K562 (cell line): ENCODE results near the gene FANCG. TPM values are rescaled to one million over a fixed set of nuclear protein-coding genes. Genes with fewer than 3 reads are reported as not detected.

Experiments used
- ARNT ChIP-seq, 2 experiments: fragments of 450-650 bp; IDR thresholded peaks; 2 replicates each; pipeline ENCODE4 v1.6.1; 2016; ENCODE audit warnings: mild to moderate bottlenecking in 1 of 2
- CC2D1A ChIP-seq: fragments of 450-650 bp; IDR thresholded peaks from 2 replicates; pipeline ENCODE4 v1.6.1; 2017; ENCODE audit warnings: mild to moderate bottlenecking
- CCNT2 ChIP-seq: IDR thresholded peaks from 2 replicates; pipeline ENCODE4 v1.6.1; 2011; ENCODE audit warnings: borderline replicate concordance, low read depth, mild to moderate bottlenecking, moderate library complexity, mixed read lengths, low read length; ENCODE audit not compliant: insufficient read length; ENCODE audit errors: extremely low read depth
- CREB1 ChIP-seq, 2 experiments: sonication (generic) in 1 of 2; formaldehyde crosslinking in 1 of 2; IDR thresholded peaks; 2 replicates each; pipeline versions ENCODE4 v1.6.1 to v1.8.0; 2012 to 2022; ENCODE audit warnings: inconsistent platforms in 1 of 2, mild to moderate bottlenecking in 1 of 2, missing genetic modification reagents in 1 of 2, moderate library complexity in 1 of 2
- MEIS2 ChIP-seq: fragments of 450-650 bp; IDR thresholded peaks from 2 replicates; pipeline ENCODE4 v1.6.1; 2014; ENCODE audit warnings: mild to moderate bottlenecking; ENCODE audit not compliant: partially characterized antibody
- NCOA1 ChIP-seq: fragments of 450-650 bp; IDR thresholded peaks from 2 replicates; pipeline ENCODE4 v1.6.1; 2016; ENCODE audit warnings: low read depth
- PPARD ChIP-seq: fragments of 250-450 bp; sonication (Bioruptor Pico); IDR thresholded peaks from 2 replicates; pipeline ENCODE4 v1.8.0; 2022; ENCODE audit warnings: inconsistent platforms, mild to moderate bottlenecking, moderate library complexity
- SMARCC2 ChIP-seq: fragments of 450-650 bp; IDR thresholded peaks from 2 replicates; pipeline ENCODE4 v1.6.1; 2017; ENCODE audit warnings: antibody characterized with exemption, moderate library complexity, mild to moderate bottlenecking, low read depth
- SRF ChIP-seq, 2 experiments: fragments of 250-450, 450-650 bp in 1 of 2; sonication (Bioruptor Pico) in 1 of 2; sonication (generic) in 1 of 2; formaldehyde crosslinking; IDR thresholded peaks; 2 replicates each; pipeline versions ENCODE4 v1.5.0 to v1.5.1; 2020 to 2022; ENCODE audit warnings: mild to moderate bottlenecking in 1 of 2, missing genetic modification reagents in 1 of 2
- STAT5A ChIP-seq: IDR thresholded peaks from 2 replicates; pipeline ENCODE4 v1.6.1; 2012; ENCODE audit warnings: low read length, inconsistent platforms, borderline replicate concordance
- TARDBP ChIP-seq: fragments of 450-650 bp; IDR thresholded peaks from 2 replicates; pipeline ENCODE4 v1.6.1; 2016
- TRIM24 ChIP-seq, 2 experiments: fragments of 450-650 bp; IDR thresholded peaks; 2 replicates each; pipeline ENCODE4 v1.6.1; 2016
- ZBTB7A ChIP-seq: IDR thresholded peaks from 2 replicates; pipeline ENCODE4 v1.6.1; 2011; ENCODE audit warnings: low read depth, mild to moderate bottlenecking, low read length, moderate library complexity, borderline replicate concordance; ENCODE audit not compliant: control insufficient read depth
- ZNF436 ChIP-seq: fragments of 250-450, 450-650 bp; sonication (Bioruptor Pico); formaldehyde crosslinking; IDR thresholded peaks from 2 replicates; pipeline ENCODE4 v1.7.0; 2020; ENCODE audit warnings: mild to moderate bottlenecking
- polyA plus RNA-seq, 8 experiments: library from polyadenylated mRNA; depleted of rRNA in 4 of 8; stranded (reverse) in 5 of 8; unstranded in 3 of 8; fragments of >200 nt; fragmentation: Nextera tagmentation in 2 of 8; fragmentation: Illumina TruSeq in 1 of 8; extraction: Ambion mirVana in 2 of 8; extraction: Trizol in 1 of 8; gene quantifications; 2 replicates each; pipeline versions ENCODE4 v1.2.1 to v1.2.3, GENCODE V29; 2011 to 2014; ENCODE audit warnings: inconsistent platforms in 1 of 8, missing spikeins in 1 of 8
- total RNA-seq, 7 experiments: library from RNA; depleted of rRNA in 6 of 7; stranded (reverse); fragments of >200 nt in 6 of 7; fragmentation: Illumina TruSeq in 2 of 7; extraction: Trizol in 2 of 7; gene quantifications; 2 replicates each; pipeline versions ENCODE4 v1.2.1 to v1.2.3, GENCODE V29; 2011 to 2021; ENCODE audit warnings: low replicate concordance in 1 of 7
- TF ChIP-seq, protein P1 (sequence below): fragments of 450-650 bp; IDR thresholded peaks from 2 replicates; pipeline ENCODE4 v1.6.1; 2018; ENCODE audit not compliant: partially characterized antibody
- TF ChIP-seq, protein P2 (sequence below), 2 experiments: fragments of 150-350 bp in 1 of 2; IDR thresholded peaks; 2 replicates each; pipeline ENCODE4 v1.6.1; 2012 to 2016; ENCODE audit warnings: low read depth in 2 of 2, low read length in 2 of 2, mild to moderate bottlenecking in 1 of 2, moderate library complexity in 1 of 2
- TF ChIP-seq, protein P3 (sequence below): fragments of 450-650 bp; formaldehyde crosslinking; IDR thresholded peaks from 2 replicates; pipeline ENCODE4 v1.4.0; 2020; ENCODE audit warnings: mild to moderate bottlenecking
- TF ChIP-seq, protein P4 (sequence below), 2 experiments: fragments of 250-450 bp in 1 of 2; fragments of 450-650 bp in 1 of 2; sonication (Bioruptor Pico) in 1 of 2; IDR thresholded peaks; 2 replicates each; pipeline versions ENCODE4 v1.6.1 to v1.8.0; 2016 to 2021; ENCODE audit warnings: mild to moderate bottlenecking in 2 of 2, moderate library complexity in 2 of 2, missing compliant biosample characterization in 1 of 2, missing genetic modification characterization in 1 of 2

The FANCG gene
- total and polyA plus RNA-seq, 9 of the 15 experiments (the other 6 are each of a cell fraction or from before 2014, with no cell fraction given): 7.5 to 43.9 (median 31.0) TPM

DNA sequence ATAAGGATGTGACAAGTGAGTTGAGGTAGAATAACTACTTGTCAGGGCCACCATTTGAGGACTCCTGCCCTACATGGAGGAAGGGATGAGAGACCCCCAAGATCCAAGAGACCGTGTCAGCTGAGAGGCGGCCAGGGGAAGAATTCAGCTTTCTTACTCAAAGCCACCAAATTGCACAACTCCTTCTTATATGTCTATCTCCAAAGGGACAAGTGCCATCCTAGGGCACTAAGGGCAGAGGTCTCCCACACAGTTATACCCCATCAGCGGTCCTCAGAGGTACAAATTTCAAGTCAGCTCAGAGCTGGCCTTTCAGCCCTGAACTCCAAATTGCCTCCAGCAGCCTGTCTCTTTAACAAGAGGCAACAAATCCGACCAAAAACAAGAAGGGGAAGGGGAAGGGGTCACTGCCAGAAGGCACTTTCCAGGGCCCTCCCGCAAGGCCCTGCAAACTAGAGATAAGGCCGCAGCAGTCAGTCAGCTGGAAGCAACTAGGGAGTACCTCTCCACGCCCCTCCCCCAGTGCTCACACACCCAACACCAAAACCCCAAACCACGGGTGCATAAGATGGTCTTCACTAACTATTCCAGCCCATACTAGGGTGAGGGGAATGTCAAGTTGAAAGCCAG, 29.3 kb upstream of the FANCG start (continued):
- TF ChIP-seq, protein P1, sequence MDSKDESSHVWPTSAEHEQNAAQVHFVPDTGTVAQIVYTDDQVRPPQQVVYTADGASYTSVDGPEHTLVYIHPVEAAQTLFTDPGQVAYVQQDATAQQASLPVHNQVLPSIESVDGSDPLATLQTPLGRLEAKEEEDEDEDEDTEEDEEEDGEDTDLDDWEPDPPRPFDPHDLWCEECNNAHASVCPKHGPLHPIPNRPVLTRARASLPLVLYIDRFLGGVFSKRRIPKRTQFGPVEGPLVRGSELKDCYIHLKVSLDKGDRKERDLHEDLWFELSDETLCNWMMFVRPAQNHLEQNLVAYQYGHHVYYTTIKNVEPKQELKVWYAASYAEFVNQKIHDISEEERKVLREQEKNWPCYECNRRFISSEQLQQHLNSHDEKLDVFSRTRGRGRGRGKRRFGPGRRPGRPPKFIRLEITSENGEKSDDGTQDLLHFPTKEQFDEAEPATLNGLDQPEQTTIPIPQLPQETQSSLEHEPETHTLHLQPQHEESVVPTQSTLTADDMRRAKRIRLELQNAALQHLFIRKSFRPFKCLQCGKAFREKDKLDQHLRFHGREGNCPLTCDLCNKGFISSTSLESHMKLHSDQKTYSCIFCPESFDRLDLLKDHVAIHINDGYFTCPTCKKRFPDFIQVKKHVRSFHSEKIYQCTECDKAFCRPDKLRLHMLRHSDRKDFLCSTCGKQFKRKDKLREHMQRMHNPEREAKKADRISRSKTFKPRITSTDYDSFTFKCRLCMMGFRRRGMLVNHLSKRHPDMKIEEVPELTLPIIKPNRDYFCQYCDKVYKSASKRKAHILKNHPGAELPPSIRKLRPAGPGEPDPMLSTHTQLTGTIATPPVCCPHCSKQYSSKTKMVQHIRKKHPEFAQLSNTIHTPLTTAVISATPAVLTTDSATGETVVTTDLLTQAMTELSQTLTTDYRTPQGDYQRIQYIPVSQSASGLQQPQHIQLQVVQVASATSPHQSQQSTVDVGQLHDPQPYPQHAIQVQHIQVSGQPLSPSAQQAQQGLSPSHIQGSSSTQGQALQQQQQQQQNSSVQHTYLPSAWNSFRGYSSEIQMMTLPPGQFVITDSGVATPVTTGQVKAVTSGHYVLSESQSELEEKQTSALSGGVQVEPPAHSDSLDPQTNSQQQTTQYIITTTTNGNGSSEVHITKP: peak; percentile 41
- TF ChIP-seq STAT5A (peak; percentile 83), SMARCC2 (peak; percentile 82; the same call in 1 of the 2 replicates), CCNT2 (peak; percentile 50), MEIS2 (peak; percentile 71), NCOA1 (peak; percentile 80), ARNT (IDR thresholded peaks at IDR 0.05) (no peak), PPARD (CRISPR knock-in tag) (no peak), TRIM24 (IDR thresholded peaks at IDR 0.05) (peak; percentile 69 to 86), TARDBP (peak; percentile 72; the same call in 1 of the 2 replicates), ZNF436 (CRISPR knock-in tag) (no peak), CC2D1A (peak; percentile 64; the same call in 1 of the 2 replicates), SRF (CRISPR knock-in tag; IDR thresholded peaks at IDR 0.05) (peak in 1 of 2 experiments; percentile 21; a peak in 1 of 4 replicates), CREB1 (IDR thresholded peaks at IDR 0.05) (peak; percentile 50; the same call in 1 of the 2 replicates), CREB1 (CRISPR knock-in tag; IDR thresholded peaks at IDR 0.05) (no peak), ZBTB7A (peak; percentile 97)
- TF ChIP-seq, protein P2, sequence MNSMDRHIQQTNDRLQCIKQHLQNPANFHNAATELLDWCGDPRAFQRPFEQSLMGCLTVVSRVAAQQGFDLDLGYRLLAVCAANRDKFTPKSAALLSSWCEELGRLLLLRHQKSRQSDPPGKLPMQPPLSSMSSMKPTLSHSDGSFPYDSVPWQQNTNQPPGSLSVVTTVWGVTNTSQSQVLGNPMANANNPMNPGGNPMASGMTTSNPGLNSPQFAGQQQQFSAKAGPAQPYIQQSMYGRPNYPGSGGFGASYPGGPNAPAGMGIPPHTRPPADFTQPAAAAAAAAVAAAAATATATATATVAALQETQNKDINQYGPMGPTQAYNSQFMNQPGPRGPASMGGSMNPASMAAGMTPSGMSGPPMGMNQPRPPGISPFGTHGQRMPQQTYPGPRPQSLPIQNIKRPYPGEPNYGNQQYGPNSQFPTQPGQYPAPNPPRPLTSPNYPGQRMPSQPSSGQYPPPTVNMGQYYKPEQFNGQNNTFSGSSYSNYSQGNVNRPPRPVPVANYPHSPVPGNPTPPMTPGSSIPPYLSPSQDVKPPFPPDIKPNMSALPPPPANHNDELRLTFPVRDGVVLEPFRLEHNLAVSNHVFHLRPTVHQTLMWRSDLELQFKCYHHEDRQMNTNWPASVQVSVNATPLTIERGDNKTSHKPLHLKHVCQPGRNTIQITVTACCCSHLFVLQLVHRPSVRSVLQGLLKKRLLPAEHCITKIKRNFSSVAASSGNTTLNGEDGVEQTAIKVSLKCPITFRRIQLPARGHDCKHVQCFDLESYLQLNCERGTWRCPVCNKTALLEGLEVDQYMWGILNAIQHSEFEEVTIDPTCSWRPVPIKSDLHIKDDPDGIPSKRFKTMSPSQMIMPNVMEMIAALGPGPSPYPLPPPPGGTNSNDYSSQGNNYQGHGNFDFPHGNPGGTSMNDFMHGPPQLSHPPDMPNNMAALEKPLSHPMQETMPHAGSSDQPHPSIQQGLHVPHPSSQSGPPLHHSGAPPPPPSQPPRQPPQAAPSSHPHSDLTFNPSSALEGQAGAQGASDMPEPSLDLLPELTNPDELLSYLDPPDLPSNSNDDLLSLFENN (IDR thresholded peaks at IDR 0.05; ENCODE audit: low read depth in 2 of 2, low read length in 2 of 2): peak in 1 of 2 experiments; percentile 84; a peak in 2 of 4 replicates
- TF ChIP-seq, protein P3, sequence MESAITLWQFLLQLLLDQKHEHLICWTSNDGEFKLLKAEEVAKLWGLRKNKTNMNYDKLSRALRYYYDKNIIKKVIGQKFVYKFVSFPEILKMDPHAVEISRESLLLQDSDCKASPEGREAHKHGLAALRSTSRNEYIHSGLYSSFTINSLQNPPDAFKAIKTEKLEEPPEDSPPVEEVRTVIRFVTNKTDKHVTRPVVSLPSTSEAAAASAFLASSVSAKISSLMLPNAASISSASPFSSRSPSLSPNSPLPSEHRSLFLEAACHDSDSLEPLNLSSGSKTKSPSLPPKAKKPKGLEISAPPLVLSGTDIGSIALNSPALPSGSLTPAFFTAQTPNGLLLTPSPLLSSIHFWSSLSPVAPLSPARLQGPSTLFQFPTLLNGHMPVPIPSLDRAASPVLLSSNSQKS (CRISPR knock-in tag): no peak
- TF ChIP-seq, protein P4, sequence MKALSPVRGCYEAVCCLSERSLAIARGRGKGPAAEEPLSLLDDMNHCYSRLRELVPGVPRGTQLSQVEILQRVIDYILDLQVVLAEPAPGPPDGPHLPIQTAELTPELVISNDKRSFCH (CRISPR knock-in tag; IDR thresholded peaks at IDR 0.05): no peak
- TF ChIP-seq, protein P4 (tag; IDR thresholded peaks at IDR 0.05): peak; percentile 32; the same call in 1 of the 2 replicates
